ENCODE results near the gene TUSC2.

Gene TUSC2

GRCh38 chr3:50347187-50347813, 19.3 kb upstream of the TUSC2 start:
- DNase-seq (peak; percentile 47), ATAC-seq (replicated peaks) (peak; percentile 17 to 19)
- no peak overlapping the region for H3K4me3 Mint-ChIP-seq
- H3K36me3 Mint-ChIP-seq: peaks cover 12 to 28% of the 10 kb centered on the region in 2 donors
- no peaks in the 10 kb centered on the region for H3K9me3 Mint-ChIP-seq
- no peak overlapping the region for H3K27ac Mint-ChIP-seq
- peaks cover 43 to 83% of the 10 kb centered on the region in 2 donors for H3K4me1 Mint-ChIP-seq
- no peaks in the 10 kb centered on the region for H3K27me3 Mint-ChIP-seq

- Mint-ChIP-seq H3K9me3 (no peaks in the 10 kb centered on the region), H3K27ac (peak within 1 kb of the TSS; percentile 20), H3K36me3 (peaks cover 10 to 25% of the 10 kb centered on the region in 2 donors), H3K4me1 (peaks cover 39 to 86% of the 10 kb centered on the region in 2 donors), H3K27me3 (no peaks in the 10 kb centered on the region), H3K4me3 (peak within 1 kb of the TSS; percentile 79 to 84)
- peak; percentile 25 to 34 for ATAC-seq (replicated peaks)
- peak; percentile 63 for DNase-seq
Measured at GRCh38 chr3:50345586-50346234, 17.7 kb upstream of the TUSC2 start, which contains the start of gene ZMYND10. Gene ZMYND10, minus strand, starts transcription at chr3:50345732. Its CDS starts 153 bp downstream, at chr3:50345579.

DNA sequence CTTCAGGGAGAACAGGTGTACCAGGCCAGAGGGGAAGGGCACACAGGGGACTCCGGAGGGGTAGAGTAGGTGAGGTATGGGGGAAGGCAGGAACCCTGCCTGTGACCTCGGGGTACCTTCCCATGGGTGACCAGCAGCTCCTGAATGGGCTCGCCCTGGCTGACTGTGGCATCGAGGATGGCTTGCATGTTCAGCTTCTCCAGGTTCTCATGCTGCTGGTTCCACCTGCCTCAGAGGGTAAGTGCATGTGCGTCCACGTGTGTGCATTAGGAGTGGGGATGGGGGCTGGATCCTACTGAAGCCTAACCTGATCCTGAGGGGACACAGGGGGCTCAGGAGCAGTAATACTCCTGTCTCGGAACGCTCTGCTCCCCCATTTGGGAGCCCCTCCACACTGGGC, 17.0 kb upstream of the TUSC2 start:
- Mint-ChIP-seq H3K4me3 (peak overlapping the region; percentile 21 to 79), H3K36me3 (peaks cover 10 to 19% of the 10 kb centered on the region in 2 donors), H3K27ac (no peak overlapping the region), H3K4me1 (peaks cover 33 to 81% of the 10 kb centered on the region in 2 donors), H3K27me3 (no peaks in the 10 kb centered on the region), H3K9me3 (no peaks in the 10 kb centered on the region)
- ATAC-seq (replicated peaks) (no peak), DNase-seq (no peak)

- ATAC-seq (replicated peaks) (no peak), DNase-seq (no peak)
- H3K27me3 Mint-ChIP-seq: no peaks in the 10 kb centered on the region
- peaks cover 31 to 81% of the 10 kb centered on the region in 2 donors for H3K4me1 Mint-ChIP-seq
- H3K4me3 Mint-ChIP-seq: no peak overlapping the region
- no peak overlapping the region for H3K27ac Mint-ChIP-seq
- H3K9me3 Mint-ChIP-seq: no peaks in the 10 kb centered on the region
- peaks cover 9 to 25% of the 10 kb centered on the region in 2 donors for H3K36me3 Mint-ChIP-seq
Measured at GRCh38 chr3:50342813-50343633, 15.0 kb upstream of the TUSC2 start.

DNA sequence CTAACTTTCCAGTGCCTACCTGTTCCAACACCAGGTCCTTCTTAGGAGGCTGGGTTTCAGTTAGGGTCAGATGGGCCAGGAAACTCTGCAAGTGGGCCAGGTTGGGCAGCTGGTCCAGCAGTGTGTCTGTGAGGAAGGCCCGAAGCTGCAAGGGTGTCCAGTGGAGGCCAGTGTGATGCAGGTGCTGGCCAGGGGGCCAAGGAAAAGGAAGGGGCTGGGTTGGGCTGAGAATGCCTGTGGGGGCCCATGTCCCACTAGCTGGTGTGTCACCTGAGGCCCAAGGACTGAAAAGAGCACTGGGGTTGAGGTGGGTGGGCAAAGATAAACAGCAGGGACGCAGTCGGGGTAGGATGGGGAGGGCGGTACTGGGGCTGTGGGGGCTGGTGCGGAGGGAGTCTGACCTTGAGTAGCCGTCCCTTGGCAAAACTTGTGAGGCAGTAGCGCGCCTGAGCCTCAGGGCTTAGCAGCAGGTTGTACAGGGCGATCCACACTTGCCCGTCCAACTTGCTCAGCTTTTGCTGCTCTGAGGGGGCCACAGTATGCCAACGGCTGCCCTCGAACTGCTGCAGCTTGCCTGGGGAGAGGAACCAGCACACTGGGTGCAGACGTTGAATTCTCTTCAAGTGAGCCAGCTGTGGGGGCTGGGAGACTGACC, 14.1 kb upstream of the TUSC2 start:
- H3K9me3 Mint-ChIP-seq: no peaks in the 10 kb centered on the region
- peak overlapping the region in 1 of 2 donors; percentile 90 for H3K4me3 Mint-ChIP-seq
- no peak for ATAC-seq (replicated peaks)
- no peaks in the 10 kb centered on the region for H3K27me3 Mint-ChIP-seq
- peaks cover 10 to 24% of the 10 kb centered on the region in 2 donors for H3K36me3 Mint-ChIP-seq
- peaks cover 26 to 74% of the 10 kb centered on the region in 2 donors for H3K4me1 Mint-ChIP-seq
- H3K27ac Mint-ChIP-seq: no peak overlapping the region
- no peak for DNase-seq

GRCh38 chr3:50341537-50341936, 13.5 kb upstream of the TUSC2 start:
- no peaks in the 10 kb centered on the region for H3K27me3 Mint-ChIP-seq
- peak overlapping the region; percentile 98 for H3K27ac Mint-ChIP-seq
- ATAC-seq (replicated peaks): no peak
- H3K9me3 Mint-ChIP-seq: no peaks in the 10 kb centered on the region
- peaks cover 12 to 28% of the 10 kb centered on the region in 2 donors for H3K36me3 Mint-ChIP-seq
- peak overlapping the region; percentile 90 to 94 for H3K4me3 Mint-ChIP-seq
- DNase-seq: no peak
- peaks cover 27 to 74% of the 10 kb centered on the region in 2 donors for H3K4me1 Mint-ChIP-seq

DNA sequence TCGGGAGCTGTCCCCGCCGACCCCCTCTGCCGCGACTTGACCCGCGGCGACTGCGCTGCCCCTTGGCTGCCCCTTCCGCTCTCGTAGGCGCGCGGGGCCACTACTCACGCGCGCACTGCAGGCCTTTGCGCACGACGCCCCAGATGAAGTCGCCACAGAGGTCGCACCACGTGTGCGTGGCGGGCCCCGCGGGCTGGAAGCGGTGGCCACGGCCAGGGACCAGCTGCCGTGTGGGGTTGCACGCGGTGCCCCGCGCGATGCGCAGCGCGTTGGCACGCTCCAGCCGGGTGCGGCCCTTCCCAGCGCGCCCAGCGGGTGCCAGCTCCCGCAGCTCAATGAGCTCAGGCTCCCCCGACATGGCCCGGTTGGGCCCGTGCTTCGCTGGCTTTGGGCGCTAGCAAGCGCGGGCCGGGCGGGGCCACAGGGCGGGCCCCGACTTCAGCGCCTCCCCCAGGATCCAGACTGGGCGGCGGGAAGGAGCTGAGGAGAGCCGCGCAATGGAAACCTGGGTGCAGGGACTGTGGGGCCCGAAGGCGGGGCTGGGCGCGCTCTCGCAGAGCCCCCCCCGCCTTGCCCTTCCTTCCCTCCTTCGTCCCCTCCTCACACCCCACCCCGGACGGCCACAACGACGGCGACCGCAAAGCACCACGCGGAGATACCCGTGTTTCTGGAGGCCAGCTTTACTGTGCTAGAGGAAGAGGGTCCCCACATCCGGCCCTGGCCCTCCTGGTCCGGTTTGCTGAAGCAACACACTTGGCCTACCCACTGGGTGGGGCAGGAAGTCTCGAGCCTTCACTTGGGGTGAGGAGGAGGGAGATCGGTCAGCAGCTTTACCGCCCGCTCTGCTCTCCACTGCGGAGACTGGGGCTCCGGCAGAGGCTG, 12.7 kb upstream of the TUSC2 start, which contains the start of gene RASSF1:
Gene RASSF1, minus strand, starts transcription at position 389 of the 882 bp plus-strand sequence. Its CDS starts 31 bp downstream, at position 358.
- peaks cover 28 to 74% of the 10 kb centered on the region in 2 donors for H3K4me1 Mint-ChIP-seq
- H3K36me3 Mint-ChIP-seq: peaks cover 16 to 36% of the 10 kb centered on the region in 2 donors
- ATAC-seq (replicated peaks) (peak; percentile 35), DNase-seq (peak; percentile 66)
- H3K27ac Mint-ChIP-seq: peak within 1 kb of the TSS; percentile 98
- peak within 1 kb of the TSS; percentile 90 to 94 for H3K4me3 Mint-ChIP-seq
- no peaks in the 10 kb centered on the region for H3K9me3 Mint-ChIP-seq
- H3K27me3 Mint-ChIP-seq: no peaks in the 10 kb centered on the region

DNA sequence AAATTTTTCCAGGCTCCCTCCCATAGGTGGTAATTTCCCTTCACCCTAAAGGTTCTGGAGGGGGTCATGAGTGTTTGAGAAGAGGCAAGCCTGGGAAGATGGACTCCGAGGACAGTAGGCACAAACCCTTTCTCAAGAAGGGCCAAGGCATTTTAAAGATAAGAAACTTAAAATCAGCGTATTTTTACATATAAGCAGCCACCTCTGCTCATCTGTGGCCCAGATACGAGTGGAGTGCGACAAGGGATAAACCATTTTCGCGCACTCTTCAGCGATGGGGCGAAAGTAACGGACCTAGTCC, 12.1 kb upstream of the TUSC2 start:
- DNase-seq (no peak), ATAC-seq (replicated peaks) (peak in 1 of 2 donors; percentile 0)
- no peaks in the 10 kb centered on the region for H3K27me3 Mint-ChIP-seq
- H3K27ac Mint-ChIP-seq: peak overlapping the region; percentile 98
- H3K36me3 Mint-ChIP-seq: peaks cover 16 to 42% of the 10 kb centered on the region in 2 donors
- H3K4me1 Mint-ChIP-seq: peaks cover 30 to 74% of the 10 kb centered on the region in 2 donors
- no peaks in the 10 kb centered on the region for H3K9me3 Mint-ChIP-seq
- H3K4me3 Mint-ChIP-seq: peak overlapping the region; percentile 90 to 94

GRCh38 chr3:50339485-50340146, 11.6 kb upstream of the TUSC2 start:
- Mint-ChIP-seq H3K9me3 (no peaks in the 10 kb centered on the region), H3K27ac (peak overlapping the region; percentile 98), H3K4me1 (peaks cover 32 to 74% of the 10 kb centered on the region in 2 donors), H3K27me3 (no peaks in the 10 kb centered on the region), H3K36me3 (peaks cover 16 to 42% of the 10 kb centered on the region in 2 donors), H3K4me3 (peak overlapping the region; percentile 90 to 94)
- DNase-seq: no peak
- ATAC-seq (replicated peaks): no peak

GRCh38 chr3:50338965-50339364, 10.9 kb upstream of the TUSC2 start:
- peak overlapping the region; percentile 98 for H3K27ac Mint-ChIP-seq
- no peaks in the 10 kb centered on the region for H3K27me3 Mint-ChIP-seq
- ATAC-seq (replicated peaks): no peak
- H3K4me1 Mint-ChIP-seq: peaks cover 37 to 79% of the 10 kb centered on the region in 2 donors
- DNase-seq: no peak
- no peaks in the 10 kb centered on the region for H3K9me3 Mint-ChIP-seq
- peaks cover 21 to 47% of the 10 kb centered on the region in 2 donors for H3K36me3 Mint-ChIP-seq
- peak overlapping the region; percentile 90 to 94 for H3K4me3 Mint-ChIP-seq

DNA sequence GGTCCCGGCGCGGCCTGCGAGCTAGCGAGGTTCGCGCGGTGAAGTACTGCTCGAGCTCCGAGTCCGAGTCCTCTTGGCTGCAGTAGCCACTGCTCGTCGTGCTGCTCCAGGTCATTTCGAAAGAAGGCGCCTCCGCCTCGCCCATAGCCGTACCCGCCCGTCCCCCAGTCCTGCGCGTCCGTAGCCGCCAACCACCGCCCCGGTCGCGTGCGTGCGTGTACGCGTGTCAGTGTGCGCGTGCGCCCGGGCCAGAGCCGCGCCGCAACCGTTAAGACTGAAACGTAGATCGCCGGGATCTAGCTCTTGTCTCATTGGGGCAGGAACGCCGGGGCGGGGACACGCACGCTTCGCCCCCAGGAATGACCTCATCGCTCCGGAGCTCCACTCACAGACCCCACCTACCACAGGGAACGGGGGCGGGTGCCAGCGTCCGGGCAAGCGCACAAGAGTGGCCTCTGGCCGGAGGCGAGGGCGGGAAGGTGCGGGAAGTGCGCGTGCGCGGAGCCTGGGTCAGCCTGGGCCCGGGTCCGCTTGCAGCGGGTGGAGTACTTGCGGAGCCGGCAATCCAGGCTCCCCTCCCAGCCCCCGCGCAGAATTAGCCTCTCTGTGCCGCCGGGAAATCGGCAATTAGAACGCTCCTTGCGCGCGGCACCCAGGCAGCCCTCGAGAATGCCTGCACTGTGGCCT, 9.3 kb upstream of the TUSC2 start:
- ATAC-seq (replicated peaks) (peak; percentile 79 to 82), DNase-seq (peak; percentile 99)
- Mint-ChIP-seq H3K27me3 (no peaks in the 10 kb centered on the region), H3K36me3 (peaks cover 26 to 50% of the 10 kb centered on the region in 2 donors), H3K9me3 (no peaks in the 10 kb centered on the region), H3K4me3 (peak overlapping the region; percentile 90 to 94), H3K27ac (peak overlapping the region; percentile 98), H3K4me1 (peaks cover 34 to 77% of the 10 kb centered on the region in 2 donors)

DNA sequence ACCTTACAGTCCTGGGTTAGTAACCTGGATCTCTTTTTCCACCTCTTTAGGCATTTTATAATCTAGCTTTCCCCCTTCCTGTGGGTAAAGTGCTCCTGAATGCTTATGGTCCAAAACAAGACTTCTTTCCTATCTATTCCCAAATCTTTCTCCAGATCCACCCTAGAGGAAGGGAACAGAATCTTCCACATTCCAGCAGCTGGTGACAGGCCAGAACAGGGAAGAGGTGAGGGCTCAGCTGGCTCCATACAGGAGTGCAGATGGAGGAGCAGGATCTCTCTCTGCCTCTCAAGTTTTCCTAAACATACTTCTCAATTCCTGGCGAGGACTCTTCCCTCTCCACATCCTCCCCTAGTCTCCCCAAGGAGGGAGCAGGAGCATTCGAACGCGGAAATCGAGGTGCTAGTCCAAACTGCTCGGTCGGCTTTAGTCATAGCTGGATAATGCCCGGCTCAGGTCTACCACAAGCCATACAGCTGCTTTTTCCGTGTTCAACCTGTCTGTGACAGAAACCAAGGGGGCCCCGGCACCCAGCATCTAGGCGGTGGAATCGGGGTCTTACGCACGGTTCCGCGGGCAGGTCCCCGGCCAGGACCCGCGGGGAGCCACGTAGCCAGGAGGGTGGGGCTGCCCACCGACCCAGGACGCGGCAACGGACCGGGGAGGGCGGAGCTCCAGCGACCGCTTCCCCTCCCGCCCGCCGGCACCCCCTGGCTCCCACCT, 8.6 kb upstream of the TUSC2 start:
- Mint-ChIP-seq H3K27ac (peak overlapping the region; percentile 98), H3K4me1 (peaks cover 34 to 70% of the 10 kb centered on the region in 2 donors), H3K27me3 (no peaks in the 10 kb centered on the region), H3K9me3 (no peaks in the 10 kb centered on the region), H3K36me3 (peaks cover 26 to 50% of the 10 kb centered on the region in 2 donors), H3K4me3 (peak overlapping the region; percentile 90 to 94)
- DNase-seq (no peak), ATAC-seq (replicated peaks) (peak; percentile 33 to 35)
